GM21515 (cell line): Measurements from ENCODE around the gene GRHL3.

Source experiments
- ATAC-seq: cut with Tn5 transposase; IDR thresholded peaks from one replicate; pipeline ENCODE4 v1.9.1; 2021; ENCODE audit not compliant: unreplicated experiment

Gene GRHL3

GRCh38 chr1:24366707-24367106, 47.5 kb downstream of the GRHL3 start:
- ATAC-seq: no peak

GRCh38 chr1:24369199-24369598, 50.0 kb downstream of the GRHL3 start:
- no peak for ATAC-seq

GRCh38 chr1:24369801-24370200, 50.6 kb downstream of the GRHL3 start:
- no peak for ATAC-seq

- no peak for ATAC-seq
These were observed 53.9 kb downstream of the GRHL3 start for GRCh38 chr1:24373044-24373443.

- no peak for ATAC-seq
These were observed 54.6 kb downstream of the GRHL3 start for GRCh38 chr1:24373710-24374109.

GRCh38 chr1:24374891-24375786, 56.0 kb downstream of the GRHL3 start:
- no peak for ATAC-seq

GRCh38 chr1:24379733-24380315, 60.7 kb downstream of the GRHL3 start:
- ATAC-seq: no peak

- no peak for ATAC-seq
These were observed 61.4 kb downstream of the GRHL3 start for GRCh38 chr1:24380508-24380907.

GRCh38 chr1:24381256-24381655, 62.1 kb downstream of the GRHL3 start:
- ATAC-seq: no peak

GRCh38 chr1:24382165-24382577, 63.0 kb downstream of the GRHL3 start:
- ATAC-seq: no peak

GRCh38 chr1:24383381-24383940, 64.3 kb downstream of the GRHL3 start:
- ATAC-seq: no peak

GRCh38 chr1:24384251-24385090, 65.3 kb downstream of the GRHL3 start:
- peak; percentile 66 for ATAC-seq

GRCh38 chr1:24385160-24385940, 66.2 kb downstream of the GRHL3 start:
- ATAC-seq: no peak

GRCh38 chr1:24386241-24386640, 67.1 kb downstream of the GRHL3 start:
- ATAC-seq: no peak

- no peak for ATAC-seq
These were observed 67.8 kb downstream of the GRHL3 start for GRCh38 chr1:24386931-24387330.

GRCh38 chr1:24387636-24388175, 68.5 kb downstream of the GRHL3 start:
- ATAC-seq: no peak

- no peak for ATAC-seq
These were observed 69.3 kb downstream of the GRHL3 start for GRCh38 chr1:24388331-24388885.

GRCh38 chr1:24389231-24389678, 70.1 kb downstream of the GRHL3 start:
- ATAC-seq: no peak

- peak; percentile 44 for ATAC-seq
These were observed 72.0 kb downstream of the GRHL3 start for GRCh38 chr1:24390924-24391782.
